NCI-H510A (cell line): ENCODE measurements around the gene NR2F1.
"Not testable (repeated sequence)": the region's sequence is repeated elsewhere in the genome, so short reads cannot be mapped to it uniquely, and the experiment has no call there.

Source experiments
- DNase-seq: peaks from one replicate; lab custom pipeline; 2025; lab: John Stamatoyannopoulos, UW

The NR2F1 gene

GRCh38 chr5:93582677-93583438 lies at the start of gene NR2F1:
Gene NR2F1, plus strand, starts transcription at chr5:93583222. Its CDS starts 1,802 bp downstream, at chr5:93585024.
- peak; percentile 91 for DNase-seq

GRCh38 chr5:93545872-93546271 lies 37.1 kb upstream of the NR2F1 start:
- DNase-seq, result no peak

GRCh38 chr5:93549594-93549993 lies 33.4 kb upstream of the NR2F1 start:
- not testable (repeated sequence) for DNase-seq

GRCh38 chr5:93557021-93557604 lies 25.9 kb upstream of the NR2F1 start:
- no peak for DNase-seq

GRCh38 chr5:93566091-93566490 lies 16.9 kb upstream of the NR2F1 start:
- DNase-seq, result no peak

- no peak for DNase-seq
These were observed 15.6 kb upstream of the NR2F1 start for GRCh38 chr5:93567424-93567823.

- DNase-seq, result no peak
These were observed 13.5 kb upstream of the NR2F1 start for GRCh38 chr5:93569300-93570160.

GRCh38 chr5:93570294-93571113 lies 12.5 kb upstream of the NR2F1 start:
- DNase-seq, result no peak

GRCh38 chr5:93571114-93571949 lies 11.7 kb upstream of the NR2F1 start:
- no peak for DNase-seq

- DNase-seq, result no peak
These were observed 10.9 kb upstream of the NR2F1 start for GRCh38 chr5:93572101-93572607.

GRCh38 chr5:93572608-93573353 lies 10.2 kb upstream of the NR2F1 start:
- DNase-seq, result peak; percentile 36

GRCh38 chr5:93573354-93574351 lies 9.4 kb upstream of the NR2F1 start:
- DNase-seq, result no peak

- DNase-seq, result no peak
These were observed 8.3 kb upstream of the NR2F1 start for GRCh38 chr5:93574491-93575305.

GRCh38 chr5:93575461-93576414 lies 7.3 kb upstream of the NR2F1 start:
- DNase-seq, result no peak

GRCh38 chr5:93576994-93577853 lies 5.8 kb upstream of the NR2F1 start:
- no peak for DNase-seq
